H1 (cell line): Measurements from ENCODE around the gene PTPRJ. TPM values are rescaled to one million over a fixed set of nuclear protein-coding genes. Genes with fewer than 3 reads are reported as not detected.

Experiments used
- CTCF ChIA-PET: fragments of 300-600 bp; sonication (Branson Sonifier 250); formaldehyde crosslinking; loops from one replicate; lab custom pipeline; 2021; ENCODE audit not compliant: partially characterized antibody; lab: Charles Lee
- POLR2A ChIA-PET: fragments of 300-600 bp; sonication (Branson Sonifier 250); formaldehyde crosslinking; loops from one replicate; lab custom pipeline; 2021; ENCODE audit warnings: inconsistent platforms; ENCODE audit not compliant: partially characterized antibody; lab: Charles Lee
- DNase-seq, 2 experiments: peaks; one replicate each; pipeline versions ENCODE4 v3.0.0 to v3.0.0-alpha.2; 2010 to 2022; ENCODE audit warnings: low spot score in 2 of 2, low read depth in 1 of 2, mixed read lengths in 1 of 2
- FAIRE-seq: peaks from 2 replicates; lab custom pipeline; 2011; peaks lifted over from hg19 to GRCh38; lab: Jason Lieb, UNC
- H2AFZ ChIP-seq: 2 replicates; pipeline ENCODE4 v1.8.1; 2012; ENCODE audit warnings: low read length, inconsistent platforms
- H2AK5ac ChIP-seq: 2 replicates; pipeline ENCODE4 v1.6.1; 2013; ENCODE audit warnings: low read depth, low read length
- H2BK120ac ChIP-seq: replicated peaks from 2 replicates; pipeline ENCODE3; 2013; ENCODE audit warnings: low read depth, low read length, inconsistent platforms
- H2BK12ac ChIP-seq: 2 replicates; pipeline ENCODE4 v1.6.1; 2013; ENCODE audit warnings: low read depth, low read length
- H2BK15ac ChIP-seq: 2 replicates; pipeline ENCODE4 v1.6.1; 2013; ENCODE audit warnings: low read length
- H2BK20ac ChIP-seq: 2 replicates; pipeline ENCODE4 v1.6.1; 2013; ENCODE audit warnings: low read length
- H2BK5ac ChIP-seq: 2 replicates; pipeline ENCODE4 v1.6.1; 2013; ENCODE audit warnings: low read depth, low read length
- H3K14ac ChIP-seq: 2 replicates; pipeline ENCODE4 v1.6.1; 2013; ENCODE audit warnings: inconsistent platforms; ENCODE audit not compliant: insufficient read length
- H3K18ac ChIP-seq: 2 replicates; pipeline ENCODE4 v1.6.1; 2013; ENCODE audit warnings: low read length; ENCODE audit errors: extremely low read depth
- H3K23ac ChIP-seq: 2 replicates; pipeline ENCODE4 v1.6.1; 2013; ENCODE audit warnings: inconsistent platforms; ENCODE audit not compliant: insufficient read length
- H3K23me2 ChIP-seq: 2 replicates; pipeline ENCODE4 v1.6.1; 2013; ENCODE audit warnings: low read depth, low read length
- H3K27ac ChIP-seq: 2 replicates; pipeline ENCODE4 v1.6.1; 2011; ENCODE audit warnings: low read depth, low read length, inconsistent platforms
- H3K27me3 ChIP-seq, 4 experiments: replicated peaks in 1 of 4; 1 replicate in 1 of 4; 2 replicates in 3 of 4; pipeline versions ENCODE4 v1.6.1 to v1.8.1; 2011 to 2013; ENCODE audit warnings: low read length in 3 of 4, mild to moderate bottlenecking in 3 of 4, inconsistent platforms in 2 of 4, mixed read lengths in 2 of 4, moderate library complexity in 1 of 4; ENCODE audit not compliant: control insufficient read depth in 3 of 4, insufficient read depth in 3 of 4; ENCODE audit errors: extremely low read depth in 1 of 4
- H3K36me3 ChIP-seq, 4 experiments: 2 replicates each; pipeline versions ENCODE4 v1.6.1 to v1.8.1; 2011 to 2013; ENCODE audit warnings: mild to moderate bottlenecking in 4 of 4, low read length in 3 of 4, moderate library complexity in 2 of 4, control low read depth in 1 of 4, inconsistent platforms in 1 of 4; ENCODE audit not compliant: insufficient read depth in 4 of 4, control insufficient read depth in 2 of 4
- H3K4ac ChIP-seq: replicated peaks from 2 replicates; pipeline ENCODE3; 2013; ENCODE audit warnings: low read length, low read depth, mixed read lengths, inconsistent platforms; ENCODE audit not compliant: insufficient read length
- H3K4me1 ChIP-seq, 4 experiments: replicated peaks in 1 of 4; 1 replicate in 1 of 4; 2 replicates in 3 of 4; pipeline versions ENCODE4 v1.6.1 to v1.8.1; 2011 to 2013; ENCODE audit warnings: low read length in 3 of 4, inconsistent platforms in 2 of 4, mixed read lengths in 1 of 4; ENCODE audit not compliant: insufficient read depth in 4 of 4, control insufficient read depth in 3 of 4
- H3K4me2 ChIP-seq, 2 experiments: 2 replicates each; pipeline versions ENCODE4 v1.6.1 to v1.8.1; 2011 to 2013; ENCODE audit warnings: low read depth in 2 of 2, low read length in 2 of 2, control low read depth in 1 of 2, inconsistent platforms in 1 of 2, mild to moderate bottlenecking in 1 of 2; ENCODE audit not compliant: insufficient read depth in 1 of 2
- H3K4me3 ChIP-seq, 4 experiments: fragments of 200-600, 300-600 bp in 1 of 4; sonication (generic), shearing (Covaris generic), sonication (Bioruptor Twin) in 1 of 4; 2 replicates each; pipeline versions ENCODE4 v1.5.1 to v1.8.1; 2011 to 2016; ENCODE audit warnings: low read length in 4 of 4, low read depth in 3 of 4, control low read depth in 2 of 4, inconsistent platforms in 2 of 4, mild to moderate bottlenecking in 2 of 4, mixed read lengths in 1 of 4, moderate library complexity in 1 of 4; ENCODE audit not compliant: insufficient read depth in 2 of 4; ENCODE audit errors: extremely low read depth in 1 of 4
- H3K56ac ChIP-seq: replicated peaks from 2 replicates; pipeline ENCODE3; 2013; ENCODE audit warnings: low read depth, mild to moderate bottlenecking, mixed read lengths, low read length, inconsistent platforms; ENCODE audit not compliant: insufficient read length
- H3K79me1 ChIP-seq: 2 replicates; pipeline ENCODE4 v1.6.1; 2013; ENCODE audit warnings: low read depth, low read length, control low read depth
- H3K79me2 ChIP-seq, 2 experiments: 2 replicates each; pipeline versions ENCODE4 v1.6.1 to v1.8.1; 2012 to 2013; ENCODE audit warnings: low read length in 2 of 2, mild to moderate bottlenecking in 2 of 2, inconsistent platforms in 1 of 2; ENCODE audit not compliant: insufficient read depth in 2 of 2, control insufficient read depth in 1 of 2
- H3K9ac ChIP-seq, 4 experiments: replicated peaks in 1 of 4; 1 replicate in 1 of 4; 2 replicates in 3 of 4; pipeline versions ENCODE4 v1.6.1 to v1.8.1; 2011 to 2013; ENCODE audit warnings: low read depth in 3 of 4, low read length in 3 of 4, control low read depth in 2 of 4, mild to moderate bottlenecking in 2 of 4, moderate library complexity in 2 of 4, inconsistent platforms in 1 of 4; ENCODE audit errors: extremely low read depth in 1 of 4
- H3K9me3 ChIP-seq, 2 experiments: 2 replicates each; pipeline versions ENCODE4 v1.6.1 to v1.8.1; 2012 to 2013; ENCODE audit warnings: mild to moderate bottlenecking in 2 of 2, moderate library complexity in 2 of 2, control low read depth in 1 of 2, inconsistent platforms in 1 of 2, low read depth in 1 of 2, low read length in 1 of 2, mixed read lengths in 1 of 2; ENCODE audit not compliant: insufficient read depth in 2 of 2
- H4K20me1 ChIP-seq, 2 experiments: replicated peaks in 1 of 2; 2 replicates each; pipeline versions ENCODE3 to v1.8.1; 2011 to 2013; ENCODE audit warnings: inconsistent platforms in 2 of 2, low read length in 2 of 2, mild to moderate bottlenecking in 1 of 2; ENCODE audit not compliant: insufficient read depth in 2 of 2, control insufficient read depth in 1 of 2
- H4K5ac ChIP-seq: 2 replicates; pipeline ENCODE4 v1.6.1; 2013; ENCODE audit warnings: low read length, low read depth, mixed read lengths, inconsistent platforms; ENCODE audit not compliant: insufficient read length
- H4K8ac ChIP-seq: 2 replicates; pipeline ENCODE4 v1.8.0; 2013; ENCODE audit warnings: mild to moderate bottlenecking, moderate library complexity, low read length, inconsistent platforms; ENCODE audit not compliant: insufficient read depth; ENCODE audit errors: extremely low read depth
- H4K91ac ChIP-seq: replicated peaks from 2 replicates; pipeline ENCODE3; 2013; ENCODE audit warnings: low read length, mixed read lengths, inconsistent platforms; ENCODE audit not compliant: insufficient read length
- ASH2L ChIP-seq: fragments of 200-600, 300-600 bp; sonication (generic); IDR thresholded peaks from one replicate; pipeline ENCODE4 v1.7.1; 2017; ENCODE audit warnings: low read length
- CBX8 ChIP-seq: fragments of 300-800, 300-1000 bp; sonication (generic); IDR thresholded peaks from 2 replicates; pipeline ENCODE4 v1.7.1; 2016; ENCODE audit warnings: low read depth, low read length, borderline replicate concordance
- CHD2 ChIP-seq: IDR thresholded peaks from 2 replicates; pipeline ENCODE4 v1.6.1; 2012; ENCODE audit warnings: low read length, improper control_type of control experiment
- CTBP2 ChIP-seq: IDR thresholded peaks from 2 replicates; pipeline ENCODE4 v1.7.0; 2011; ENCODE audit warnings: borderline replicate concordance, mild to moderate bottlenecking, moderate library complexity, mixed read lengths, low read length; ENCODE audit not compliant: insufficient read depth, insufficient read length
- MAFK ChIP-seq: IDR thresholded peaks from 2 replicates; pipeline ENCODE4 v1.6.1; 2012; ENCODE audit warnings: low read depth, mild to moderate bottlenecking, improper control_type of control experiment, low read length
- SAP30 ChIP-seq: fragments of 300-600 bp; sonication (generic); IDR thresholded peaks from 2 replicates; pipeline ENCODE4 v1.7.1; 2012; ENCODE audit warnings: low read length, moderate library complexity, mild to moderate bottlenecking, inconsistent platforms; ENCODE audit not compliant: insufficient read depth, insufficient replicate concordance
- SIX5 ChIP-seq: IDR thresholded peaks from 2 replicates; pipeline ENCODE4 v1.6.1; 2011; ENCODE audit warnings: mild to moderate bottlenecking, low read depth, low read length
- TAF1 ChIP-seq: IDR thresholded peaks from 2 replicates; pipeline ENCODE4 v1.6.1; 2011; ENCODE audit warnings: mild to moderate bottlenecking, low read depth, low read length
- TAF7 ChIP-seq: optimal IDR thresholded peaks from 2 replicates; pipeline ENCODE3; 2011; ENCODE audit warnings: low read depth, mild to moderate bottlenecking, inconsistent platforms, low read length, moderate library complexity, borderline replicate concordance
- TCF12 ChIP-seq: IDR thresholded peaks from 2 replicates; pipeline ENCODE4 v1.6.1; 2011; ENCODE audit warnings: low read depth, mild to moderate bottlenecking, low read length
- YY1 ChIP-seq: IDR thresholded peaks from 2 replicates; pipeline ENCODE4 v1.6.1; 2011; ENCODE audit warnings: low read depth, mild to moderate bottlenecking, low read length
- WGBS, 2 experiments: shearing (Covaris generic) in 1 of 2; methylation state at CpG; one replicate each; pipeline versions ENCODE4 v1.1.6 to v1.1.7; 2013 to 2015; ENCODE audit warnings: low lambda C conversion rate in 2 of 2, mixed read lengths in 2 of 2, inconsistent platforms in 1 of 2, low coverage in 1 of 2, missing lambda C conversion rate in 1 of 2; ENCODE audit not compliant: insufficient replicate concordance in 2 of 2, insufficient coverage in 1 of 2, insufficient read length in 1 of 2; ENCODE audit errors: extremely low coverage in 1 of 2, missing lambda C conversion rate in 1 of 2; 5-methylcytosine and 5-hydroxymethylcytosine counted together
- polyA plus RNA-seq, 7 experiments: library from polyadenylated mRNA; depleted of rRNA in 3 of 7; stranded (reverse) in 5 of 7; unstranded in 2 of 7; fragments of >200 nt in 5 of 7; fragments of 200-250 nt in 2 of 7; gene quantifications; 1 replicate in 5 of 7; 2 replicates in 1 of 7; 4 replicates in 1 of 7; pipeline versions ENCODE4 v1.2.1 to v1.2.3, GENCODE V29; 2011 to 2013; ENCODE audit warnings: missing spikeins in 2 of 7, mixed read lengths in 2 of 7
- total RNA-seq: library from RNA; stranded (reverse); fragmentation: NEBNext Ultra II Directional; extraction: Animal tissue kit (Norgen Biotek cat#: 25700); gene quantifications from 2 replicates; pipeline ENCODE4 v1.2.1, GENCODE V29; 2021
- TF ChIP-seq, protein P1 (sequence below): IDR thresholded peaks from 2 replicates; pipeline ENCODE4 v1.6.1; 2012; ENCODE audit warnings: inconsistent platforms

Gene PTPRJ
- total and polyA plus RNA-seq, 2 of the 8 experiments (the other 6 are each of a cell fraction or from before 2014, with no cell fraction given): 4.4 to 22.6 TPM

DNA sequence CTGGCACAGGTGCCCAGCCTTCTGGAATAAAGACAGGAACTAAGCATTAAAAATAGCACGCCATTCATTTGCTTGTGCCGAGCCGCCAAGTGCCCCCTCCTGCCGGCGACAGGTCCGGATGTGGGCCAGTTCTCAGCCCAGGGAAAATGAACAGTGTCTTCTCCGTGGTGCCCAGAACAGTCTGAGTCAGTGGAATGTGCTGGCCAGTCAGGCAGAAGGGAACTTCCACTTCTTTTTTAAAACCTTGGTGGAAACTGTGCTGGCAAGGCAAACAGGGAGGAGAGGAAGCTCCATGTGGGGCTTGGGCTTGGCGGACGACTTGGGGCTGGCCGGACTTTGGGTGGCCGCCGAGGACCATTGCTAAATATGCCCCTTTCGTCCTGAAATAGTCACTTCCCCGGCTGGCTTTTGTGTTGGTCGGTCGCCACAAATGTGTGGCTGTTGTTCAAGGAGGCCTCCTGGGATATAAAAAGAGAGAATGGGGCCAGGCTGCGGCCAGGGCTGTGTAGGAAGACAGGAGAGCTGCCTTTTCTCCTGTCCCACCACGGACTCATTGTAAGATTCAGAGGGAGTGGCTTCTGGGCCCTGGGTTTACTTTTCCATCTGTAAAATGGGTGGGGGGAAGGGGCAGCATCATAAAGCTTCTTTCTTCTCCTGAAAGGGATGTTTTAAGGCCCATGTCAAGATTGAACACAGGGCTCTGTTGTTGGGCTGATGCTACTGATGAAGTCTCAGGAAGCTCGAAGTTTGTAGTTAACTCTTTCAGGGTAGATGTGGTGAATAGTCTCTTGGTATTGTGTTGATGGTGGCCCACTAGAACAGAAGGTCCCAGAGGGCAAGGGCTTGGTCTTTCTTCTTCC, 101.0 kb downstream of the PTPRJ start:
- H3K23ac ChIP-seq: no peak overlapping the region
- no peaks in the 10 kb centered on the region for H3K79me2 ChIP-seq
- H3K56ac ChIP-seq: no peak overlapping the region
- no peak overlapping the region for H2BK12ac ChIP-seq
- no peak overlapping the region for H3K18ac ChIP-seq
- no peak overlapping the region for H3K4me2 ChIP-seq
- no peak overlapping the region for H3K9ac ChIP-seq
- no peak overlapping the region for H3K4me3 ChIP-seq
- no peaks in the 10 kb centered on the region for H3K36me3 ChIP-seq
- POLR2A ChIA-PET: interaction anchor here (0.6 kb wide), 1 partner anchor 198 kb away, joined by 3 read pairs; no protein-coding TSS in a partner anchor
- no peak overlapping the region for H3K14ac ChIP-seq
- H4K5ac ChIP-seq: no peak overlapping the region
- CTCF ChIA-PET: interaction anchor here (0.7 to 1.9 kb wide), 4 partner anchors 13 to 149 kb away, joined by 3 to 5 read pairs (median 3); no protein-coding TSS in a partner anchor
- H3K4me1 ChIP-seq: 0 out of 7 replicates have a peak, but pooled peaks cover 0 to 4% (median 1%) of the 10 kb centered on the region in 4 experiments
- peaks cover 2% of the 10 kb centered on the region for H3K79me1 ChIP-seq
- no peak overlapping the region for H2BK120ac ChIP-seq
- H2BK15ac ChIP-seq: no peak overlapping the region
- H3K27me3 ChIP-seq: no peaks in the 10 kb centered on the region
- peak overlapping the region; percentile 20; the same call in 1 of the 2 replicates for H4K8ac ChIP-seq
- no peak overlapping the region for H4K91ac ChIP-seq
- no peak overlapping the region for H2BK20ac ChIP-seq
- no peak overlapping the region for H2AK5ac ChIP-seq
- H2BK5ac ChIP-seq: no peak overlapping the region
- H3K27ac ChIP-seq: no peak overlapping the region
- DNase-seq (no peak), FAIRE-seq (no peak)
- whole genome bisulfite sequencing, 2 experiments: 72% methylated on average over 16 of the region's 19 CpGs; no CpG with 5 or more reads in 1 of the 2 experiments
- no peaks in the 10 kb centered on the region for H3K23me2 ChIP-seq
- H3K9me3 ChIP-seq: peaks cover 0 to 4% of the 10 kb centered on the region in 2 experiments; a peak in 1 of 4 replicates
- H3K4ac ChIP-seq: no peak overlapping the region
- no peaks in the 10 kb centered on the region for H4K20me1 ChIP-seq
- H2AFZ ChIP-seq: no peak overlapping the region
- TF ChIP-seq, protein P1, sequence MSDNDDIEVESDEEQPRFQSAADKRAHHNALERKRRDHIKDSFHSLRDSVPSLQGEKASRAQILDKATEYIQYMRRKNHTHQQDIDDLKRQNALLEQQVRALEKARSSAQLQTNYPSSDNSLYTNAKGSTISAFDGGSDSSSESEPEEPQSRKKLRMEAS: no peak
- TF ChIP-seq MAFK: no peak
- no peak for TF ChIP-seq CBX8
- TF ChIP-seq SAP30: no peak
- no peak for TF ChIP-seq TCF12
- no peak for TF ChIP-seq CHD2
- no peak for TF ChIP-seq SIX5
- TF ChIP-seq TAF7: no peak
- no peak for TF ChIP-seq ASH2L
- TF ChIP-seq TAF1: no peak
- TF ChIP-seq CTBP2: no peak
- no peak for TF ChIP-seq YY1
